22Rv1 (cell line): Measurements from ENCODE around the gene TSPAN31.

Experiments used
- ZFX ChIP-seq: fragments of 450-650 bp; IDR thresholded peaks from 2 replicates; pipeline ENCODE4 v1.6.1; 2017; ENCODE audit warnings: antibody characterized with exemption, borderline replicate concordance
- TF ChIP-seq, protein P1 (sequence below): fragments of 450-650 bp; IDR thresholded peaks from 2 replicates; pipeline ENCODE4 v1.5.1; 2017; ENCODE audit warnings: mild to moderate bottlenecking

DNA sequence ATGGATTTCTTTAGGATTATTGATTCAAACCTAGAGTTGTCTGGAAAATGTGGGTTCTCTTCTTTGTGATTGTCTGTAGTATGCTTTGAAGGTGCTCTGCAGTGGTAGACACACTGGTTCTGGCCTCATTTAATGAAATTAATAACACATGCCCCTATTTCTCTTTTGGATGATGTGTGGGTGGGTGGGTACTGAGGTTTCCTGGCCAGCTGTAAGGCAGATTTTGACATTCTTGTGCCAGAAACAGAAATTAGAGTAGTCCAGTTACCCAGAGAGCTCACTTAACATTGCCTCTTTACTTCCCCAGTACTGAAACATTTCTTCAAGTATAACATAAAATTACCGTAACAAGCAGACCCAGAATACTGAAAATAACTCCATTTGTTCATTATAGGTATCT lies 52.2 kb downstream of the TSPAN31 start:
- TF ChIP-seq, protein P1, sequence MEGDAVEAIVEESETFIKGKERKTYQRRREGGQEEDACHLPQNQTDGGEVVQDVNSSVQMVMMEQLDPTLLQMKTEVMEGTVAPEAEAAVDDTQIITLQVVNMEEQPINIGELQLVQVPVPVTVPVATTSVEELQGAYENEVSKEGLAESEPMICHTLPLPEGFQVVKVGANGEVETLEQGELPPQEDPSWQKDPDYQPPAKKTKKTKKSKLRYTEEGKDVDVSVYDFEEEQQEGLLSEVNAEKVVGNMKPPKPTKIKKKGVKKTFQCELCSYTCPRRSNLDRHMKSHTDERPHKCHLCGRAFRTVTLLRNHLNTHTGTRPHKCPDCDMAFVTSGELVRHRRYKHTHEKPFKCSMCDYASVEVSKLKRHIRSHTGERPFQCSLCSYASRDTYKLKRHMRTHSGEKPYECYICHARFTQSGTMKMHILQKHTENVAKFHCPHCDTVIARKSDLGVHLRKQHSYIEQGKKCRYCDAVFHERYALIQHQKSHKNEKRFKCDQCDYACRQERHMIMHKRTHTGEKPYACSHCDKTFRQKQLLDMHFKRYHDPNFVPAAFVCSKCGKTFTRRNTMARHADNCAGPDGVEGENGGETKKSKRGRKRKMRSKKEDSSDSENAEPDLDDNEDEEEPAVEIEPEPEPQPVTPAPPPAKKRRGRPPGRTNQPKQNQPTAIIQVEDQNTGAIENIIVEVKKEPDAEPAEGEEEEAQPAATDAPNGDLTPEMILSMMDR: no peak
- no peak for TF ChIP-seq ZFX
